GM23338 (cell line): ENCODE data around the gene SLIT1. TPM values are rescaled to one million over a fixed set of nuclear protein-coding genes. Genes with fewer than 3 reads are reported as not detected.

Experiments used
- ATAC-seq: fragments of 200-7000 bp; cut with Tn5 transposase; 3 replicates; pipeline ENCODE4 v1.9.1; 2020
- DNase-seq: peaks from one replicate; pipeline ENCODE4 v3.0.0-alpha.2; 2015; ENCODE audit warnings: low spot score
- H2AFZ ChIP-seq: fragments of 200-600 bp; sonication (generic); 2 replicates; pipeline ENCODE4 v1.8.0; 2016; ENCODE audit warnings: antibody characterized with exemption, mild to moderate bottlenecking, moderate library complexity
- H3F3A ChIP-seq: fragments of 200-600 bp; sonication (generic); replicated peaks from 2 replicates; pipeline ENCODE4 v1.8.0; 2017; ENCODE audit warnings: antibody characterized with exemption, mixed run types, low read depth
- H3K27ac ChIP-seq: fragments of 200-600 bp; sonication (generic); 2 replicates; pipeline ENCODE4 v1.6.1; 2016; ENCODE audit warnings: low read depth
- H3K27me3 ChIP-seq: fragments of 200-600 bp; sonication (generic); 2 replicates; pipeline ENCODE4 v1.8.0; 2016; ENCODE audit warnings: mild to moderate bottlenecking, mixed run types, moderate library complexity; ENCODE audit not compliant: insufficient read depth
- H3K36me3 ChIP-seq: fragments of 200-600 bp; sonication (generic); 2 replicates; pipeline ENCODE4 v1.8.0; 2016; ENCODE audit warnings: mild to moderate bottlenecking; ENCODE audit not compliant: insufficient read depth
- H3K4me1 ChIP-seq: fragments of 200-600 bp; sonication (generic); 2 replicates; pipeline ENCODE4 v1.8.0; 2016; ENCODE audit warnings: mild to moderate bottlenecking, moderate library complexity; ENCODE audit not compliant: insufficient read depth
- H3K4me2 ChIP-seq: fragments of 200-600 bp; sonication (generic); 2 replicates; pipeline ENCODE4 v1.7.1; 2017; ENCODE audit warnings: mixed run types
- H3K4me3 ChIP-seq: fragments of 200-600 bp; sonication (generic); 2 replicates; pipeline ENCODE4 v1.6.1; 2016; ENCODE audit warnings: mixed run types
- H3K79me2 ChIP-seq: fragments of 200-600 bp; sonication (generic); replicated peaks from 2 replicates; pipeline ENCODE4 v1.8.0; 2017; ENCODE audit warnings: mild to moderate bottlenecking; ENCODE audit not compliant: insufficient read depth
- H3K9me2 ChIP-seq: fragments of 200-600 bp; sonication (generic); 2 replicates; pipeline ENCODE4 v1.8.0; 2017; ENCODE audit not compliant: insufficient read depth
- H4K20me1 ChIP-seq: fragments of 200-600 bp; sonication (generic); replicated peaks from 2 replicates; pipeline ENCODE4 v1.8.0; 2017; ENCODE audit warnings: mild to moderate bottlenecking; ENCODE audit not compliant: insufficient read depth
- H3K27ac Mint-ChIP-seq: 2 replicates; pipeline ENCODE4 v1.8.0; 2020; ENCODE audit warnings: inconsistent platforms, mild to moderate bottlenecking, moderate library complexity, mixed read lengths
- H3K27me3 Mint-ChIP-seq: 3 replicates; pipeline ENCODE4 v1.8.0; 2022; ENCODE audit warnings: low read depth, mild to moderate bottlenecking, moderate library complexity, mixed read lengths, inconsistent platforms; ENCODE audit not compliant: insufficient read depth, poor library complexity
- H3K36me3 Mint-ChIP-seq: 3 replicates; pipeline ENCODE4 v1.8.0; 2021; ENCODE audit warnings: low read depth, mild to moderate bottlenecking, inconsistent platforms, moderate library complexity, mixed read lengths
- H3K4me1 Mint-ChIP-seq: 3 replicates; pipeline ENCODE4 v1.8.0; 2020; ENCODE audit warnings: mild to moderate bottlenecking, inconsistent platforms, mixed read lengths
- H3K4me3 Mint-ChIP-seq: 3 replicates; pipeline ENCODE4 v1.8.0; 2021; ENCODE audit warnings: moderate library complexity, mild to moderate bottlenecking, inconsistent platforms, mixed read lengths
- H3K9me3 Mint-ChIP-seq: 3 replicates; pipeline ENCODE4 v1.8.0; 2020; ENCODE audit warnings: moderate library complexity, mild to moderate bottlenecking, inconsistent platforms, mixed read lengths
- CREB1 ChIP-seq: fragments of 250-450 bp; sonication (Bioruptor Pico); IDR thresholded peaks from 2 replicates; pipeline ENCODE4 v1.5.0; 2020; ENCODE audit warnings: low read depth, mild to moderate bottlenecking, moderate library complexity
- ETS1 ChIP-seq: IDR thresholded peaks from 2 replicates; pipeline ENCODE4 v1.6.1; 2016; ENCODE audit warnings: antibody characterized with exemption
- EZH2 ChIP-seq: fragments of 200-600 bp; sonication (generic); IDR thresholded peaks from one replicate; pipeline ENCODE4 v1.8.0; 2017; ENCODE audit warnings: antibody characterized with exemption, mild to moderate bottlenecking, low read depth; ENCODE audit not compliant: unreplicated experiment
- EZH2phosphoT487 ChIP-seq: fragments of 200-600 bp; sonication (generic); IDR thresholded peaks from one replicate; pipeline ENCODE4 v1.8.1; 2018; ENCODE audit warnings: antibody characterized with exemption; ENCODE audit not compliant: unreplicated experiment
- STAT1 ChIP-seq: IDR thresholded peaks from one replicate; pipeline ENCODE4 v1.6.1; 2016; ENCODE audit warnings: antibody characterized with exemption; ENCODE audit not compliant: unreplicated experiment
- ZNF114 ChIP-seq: fragments of 250-450 bp; sonication (Bioruptor Pico); IDR thresholded peaks from 2 replicates; pipeline ENCODE4 v1.5.0; 2020; ENCODE audit warnings: mild to moderate bottlenecking, moderate library complexity
- ZNF331 ChIP-seq: fragments of 250-450 bp; sonication (Bioruptor Pico); IDR thresholded peaks from 2 replicates; pipeline ENCODE4 v1.5.0; 2020; ENCODE audit warnings: low read depth, mild to moderate bottlenecking, moderate library complexity
- polyA plus RNA-seq: library from polyadenylated mRNA; unstranded; fragments of >200 nt; fragmentation: Nextera tagmentation; extraction: Ambion mirVana; gene quantifications from 2 replicates; pipeline ENCODE4 v1.2.1, GENCODE V29; 2016
- total RNA-seq: library from RNA; depleted of rRNA; stranded (reverse); fragments of >200 nt; shearing (Covaris generic); gene quantifications from 2 replicates; pipeline ENCODE4 v1.2.3, GENCODE V29; 2014
- TF ChIP-seq, protein P1 (sequence below): fragments of 250-450 bp; sonication (Bioruptor Pico); IDR thresholded peaks from 2 replicates; pipeline ENCODE4 v1.5.0; 2020; ENCODE audit warnings: mild to moderate bottlenecking, moderate library complexity

SLIT1 gene
- total and polyA plus RNA-seq, 2 experiments from 2014 or later, result 0.76 to 1.7 TPM

DNA sequence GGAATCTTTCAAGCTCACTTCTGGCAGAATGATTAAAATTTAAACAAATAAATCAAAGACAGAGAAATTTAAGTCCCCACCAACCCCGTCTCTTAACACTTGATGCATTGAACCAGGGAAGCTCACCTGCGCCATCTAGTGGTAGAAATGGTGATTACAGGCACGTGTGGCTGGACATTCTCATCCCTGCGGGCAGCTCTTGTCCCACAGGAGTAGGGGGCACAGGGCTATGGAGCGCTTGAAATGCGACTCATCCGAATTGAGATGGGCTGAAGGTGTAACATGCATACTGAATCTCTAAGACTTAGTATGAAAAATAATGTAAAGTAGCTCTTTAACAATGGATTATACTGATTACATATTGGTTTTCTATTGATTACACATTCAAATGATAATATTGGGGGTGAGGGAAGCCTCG, 24.8 kb upstream of the SLIT1 start (continued):
- TF ChIP-seq, protein P1, sequence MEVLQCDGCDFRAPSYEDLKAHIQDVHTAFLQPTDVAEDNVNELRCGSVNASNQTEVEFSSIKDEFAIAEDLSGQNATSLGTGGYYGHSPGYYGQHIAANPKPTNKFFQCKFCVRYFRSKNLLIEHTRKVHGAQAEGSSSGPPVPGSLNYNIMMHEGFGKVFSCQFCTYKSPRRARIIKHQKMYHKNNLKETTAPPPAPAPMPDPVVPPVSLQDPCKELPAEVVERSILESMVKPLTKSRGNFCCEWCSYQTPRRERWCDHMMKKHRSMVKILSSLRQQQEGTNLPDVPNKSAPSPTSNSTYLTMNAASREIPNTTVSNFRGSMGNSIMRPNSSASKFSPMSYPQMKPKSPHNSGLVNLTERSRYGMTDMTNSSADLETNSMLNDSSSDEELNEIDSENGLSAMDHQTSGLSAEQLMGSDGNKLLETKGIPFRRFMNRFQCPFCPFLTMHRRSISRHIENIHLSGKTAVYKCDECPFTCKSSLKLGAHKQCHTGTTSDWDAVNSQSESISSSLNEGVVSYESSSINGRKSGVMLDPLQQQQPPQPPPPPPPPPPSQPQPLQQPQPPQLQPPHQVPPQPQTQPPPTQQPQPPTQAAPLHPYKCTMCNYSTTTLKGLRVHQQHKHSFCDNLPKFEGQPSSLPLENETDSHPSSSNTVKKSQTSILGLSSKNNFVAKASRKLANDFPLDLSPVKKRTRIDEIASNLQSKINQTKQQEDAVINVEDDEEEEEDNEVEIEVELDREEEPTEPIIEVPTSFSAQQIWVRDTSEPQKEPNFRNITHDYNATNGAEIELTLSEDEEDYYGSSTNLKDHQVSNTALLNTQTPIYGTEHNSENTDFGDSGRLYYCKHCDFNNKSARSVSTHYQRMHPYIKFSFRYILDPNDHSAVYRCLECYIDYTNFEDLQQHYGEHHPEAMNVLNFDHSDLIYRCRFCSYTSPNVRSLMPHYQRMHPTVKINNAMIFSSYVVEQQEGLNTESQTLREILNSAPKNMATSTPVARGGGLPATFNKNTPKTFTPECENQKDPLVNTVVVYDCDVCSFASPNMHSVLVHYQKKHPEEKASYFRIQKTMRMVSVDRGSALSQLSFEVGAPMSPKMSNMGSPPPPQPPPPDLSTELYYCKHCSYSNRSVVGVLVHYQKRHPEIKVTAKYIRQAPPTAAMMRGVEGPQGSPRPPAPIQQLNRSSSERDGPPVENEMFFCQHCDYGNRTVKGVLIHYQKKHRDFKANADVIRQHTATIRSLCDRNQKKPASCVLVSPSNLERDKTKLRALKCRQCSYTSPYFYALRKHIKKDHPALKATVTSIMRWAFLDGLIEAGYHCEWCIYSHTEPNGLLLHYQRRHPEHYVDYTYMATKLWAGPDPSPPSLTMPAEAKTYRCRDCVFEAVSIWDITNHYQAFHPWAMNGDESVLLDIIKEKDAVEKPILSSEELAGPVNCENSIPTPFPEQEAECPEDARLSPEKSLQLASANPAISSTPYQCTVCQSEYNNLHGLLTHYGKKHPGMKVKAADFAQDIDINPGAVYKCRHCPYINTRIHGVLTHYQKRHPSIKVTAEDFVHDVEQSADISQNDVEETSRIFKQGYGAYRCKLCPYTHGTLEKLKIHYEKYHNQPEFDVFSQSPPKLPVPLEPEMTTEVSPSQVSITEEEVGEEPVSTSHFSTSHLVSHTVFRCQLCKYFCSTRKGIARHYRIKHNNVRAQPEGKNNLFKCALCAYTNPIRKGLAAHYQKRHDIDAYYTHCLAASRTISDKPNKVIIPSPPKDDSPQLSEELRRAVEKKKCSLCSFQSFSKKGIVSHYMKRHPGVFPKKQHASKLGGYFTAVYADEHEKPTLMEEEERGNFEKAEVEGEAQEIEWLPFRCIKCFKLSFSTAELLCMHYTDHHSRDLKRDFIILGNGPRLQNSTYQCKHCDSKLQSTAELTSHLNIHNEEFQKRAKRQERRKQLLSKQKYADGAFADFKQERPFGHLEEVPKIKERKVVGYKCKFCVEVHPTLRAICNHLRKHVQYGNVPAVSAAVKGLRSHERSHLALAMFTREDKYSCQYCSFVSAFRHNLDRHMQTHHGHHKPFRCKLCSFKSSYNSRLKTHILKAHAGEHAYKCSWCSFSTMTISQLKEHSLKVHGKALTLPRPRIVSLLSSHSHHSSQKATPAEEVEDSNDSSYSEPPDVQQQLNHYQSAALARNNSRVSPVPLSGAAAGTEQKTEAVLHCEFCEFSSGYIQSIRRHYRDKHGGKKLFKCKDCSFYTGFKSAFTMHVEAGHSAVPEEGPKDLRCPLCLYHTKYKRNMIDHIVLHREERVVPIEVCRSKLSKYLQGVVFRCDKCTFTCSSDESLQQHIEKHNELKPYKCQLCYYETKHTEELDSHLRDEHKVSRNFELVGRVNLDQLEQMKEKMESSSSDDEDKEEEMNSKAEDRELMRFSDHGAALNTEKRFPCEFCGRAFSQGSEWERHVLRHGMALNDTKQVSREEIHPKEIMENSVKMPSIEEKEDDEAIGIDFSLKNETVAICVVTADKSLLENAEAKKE (CRISPR knock-in tag), result no peak

DNA sequence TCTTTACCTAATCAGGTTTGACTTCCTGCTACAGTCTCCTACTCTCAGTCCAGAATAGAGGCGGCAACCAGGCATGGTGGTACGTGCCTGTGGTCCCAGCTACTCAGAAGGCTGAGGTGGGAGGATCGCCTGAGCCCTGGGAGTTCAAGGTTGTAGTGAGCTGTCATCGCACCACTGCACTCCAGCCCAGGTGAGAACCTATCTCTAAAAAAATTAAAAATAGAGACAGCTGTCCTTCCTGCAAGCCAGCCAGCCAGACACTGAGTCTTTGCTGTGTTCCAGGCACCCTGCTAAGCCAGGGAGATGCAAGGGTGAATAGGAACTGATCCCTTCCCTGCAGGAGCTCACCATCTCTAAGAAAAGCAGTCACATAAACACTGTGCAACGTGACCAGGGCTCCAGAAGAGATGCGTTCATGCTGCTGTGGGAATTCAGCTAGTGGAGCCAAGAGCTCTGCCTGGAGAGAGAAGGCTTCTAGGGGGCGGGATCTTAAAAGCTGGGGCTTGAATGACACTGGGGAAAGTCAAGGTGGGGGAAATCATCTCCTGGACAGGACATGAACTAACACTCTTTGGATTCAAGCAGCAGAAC, 22.1 kb upstream of the SLIT1 start:
- no peaks in the 10 kb centered on the region for H3K9me2 ChIP-seq
- H3K9me3 Mint-ChIP-seq, result no peaks in the 10 kb centered on the region

More for the DNA sequence above, 22.1 kb upstream of the SLIT1 start:
- Histone ChIP-seq H3K4me1 (no peaks in the 10 kb centered on the region), H3F3A (no peaks in the 10 kb centered on the region), H2AFZ (no peak overlapping the region), H3K27me3 (no peaks in the 10 kb centered on the region), H3K27ac (no peak overlapping the region), H4K20me1 (no peaks in the 10 kb centered on the region), H3K4me3 (no peak overlapping the region), H3K4me2 (no peak overlapping the region), H3K36me3 (no peaks in the 10 kb centered on the region), H3K79me2 (no peaks in the 10 kb centered on the region)
- Mint-ChIP-seq H3K27ac (no peak overlapping the region), H3K27me3 (peaks cover 6% of the 10 kb centered on the region), H3K4me1 (0 out of 3 replicates have a peak, but pooled peaks cover 3% of the 10 kb centered on the region), H3K36me3 (no peaks in the 10 kb centered on the region), H3K4me3 (no peak overlapping the region)
- TF ChIP-seq EZH2 (no peak), ZNF114 (CRISPR knock-in tag) (no peak), ETS1 (no peak), STAT1 (no peak), EZH2phosphoT487 (no peak), ZNF331 (no peak), CREB1 (no peak)
- no peak; the same call in 2 of the 3 replicates for ATAC-seq
- DNase-seq, result no peak
